Smooth muscle cell (in vitro differentiated cells): Measurements from ENCODE around the gene PITX2. TPM values are rescaled to one million over a fixed set of nuclear protein-coding genes. Genes with fewer than 3 reads are reported as not detected.

Experiments used
- DNase-seq: peaks from one replicate; lab custom pipeline; 2025; ENCODE audit not compliant: unreplicated experiment; lab: John Stamatoyannopoulos, UW
- H2AFZ ChIP-seq: fragments of 200-600 bp; sonication (generic); 2 replicates; pipeline ENCODE4 v1.6.0; 2016; ENCODE audit warnings: antibody characterized with exemption, low read depth, mild to moderate bottlenecking
- H3F3A ChIP-seq: fragments of 200-600 bp; sonication (generic); 2 replicates; pipeline ENCODE4 v1.6.0; 2017; ENCODE audit warnings: antibody characterized with exemption, low read depth
- H3K27ac ChIP-seq: fragments of 200-600 bp; sonication (generic); 2 replicates; pipeline ENCODE4 v1.5.1; 2016; ENCODE audit warnings: low read depth, mild to moderate bottlenecking
- H3K27me3 ChIP-seq: fragments of 200-600 bp; sonication (generic); 2 replicates; pipeline ENCODE4 v1.6.1; 2016; ENCODE audit warnings: low read depth, mild to moderate bottlenecking
- H3K36me3 ChIP-seq: fragments of 200-600 bp; sonication (generic); 2 replicates; pipeline ENCODE4 v1.5.1; 2016; ENCODE audit warnings: low read depth
- H3K4me1 ChIP-seq: fragments of 200-600 bp; sonication (generic); 2 replicates; pipeline ENCODE4 v1.5.1; 2016; ENCODE audit warnings: low read depth
- H3K4me2 ChIP-seq: fragments of 200-600 bp; sonication (generic); 2 replicates; pipeline ENCODE4 v1.6.0; 2016; ENCODE audit warnings: mild to moderate bottlenecking
- H3K4me3 ChIP-seq: fragments of 200-600 bp; sonication (generic); 2 replicates; pipeline ENCODE4 v1.5.1; 2016; ENCODE audit warnings: mild to moderate bottlenecking
- H3K79me2 ChIP-seq: fragments of 200-600 bp; sonication (generic); 2 replicates; pipeline ENCODE4 v1.6.0; 2016; ENCODE audit warnings: low read depth, mild to moderate bottlenecking
- H3K9ac ChIP-seq: fragments of 200-600 bp; sonication (generic); 2 replicates; pipeline ENCODE4 v1.6.0; 2016; ENCODE audit warnings: low read depth
- H3K9me3 ChIP-seq: fragments of 200-600 bp; sonication (generic); replicated peaks from 2 replicates; pipeline ENCODE4 v1.5.1; 2016; ENCODE audit warnings: low read depth
- H4K20me1 ChIP-seq: fragments of 200-600 bp; sonication (generic); 2 replicates; pipeline ENCODE4 v1.6.0; 2016; ENCODE audit warnings: low read depth
- CTCF ChIP-seq: fragments of 200-600 bp; sonication (generic); IDR thresholded peaks from 2 replicates; pipeline ENCODE4 v1.5.1; 2017; ENCODE audit warnings: borderline replicate concordance, mild to moderate bottlenecking, antibody characterized with exemption; ENCODE audit not compliant: insufficient read depth, poor library complexity, severe bottlenecking
- WGBS: methylation state at CpG from one replicate; pipeline ENCODE4 v1.1.7; 2016; ENCODE audit warnings: low lambda C conversion rate; 5-methylcytosine and 5-hydroxymethylcytosine counted together
- polyA plus RNA-seq: library from polyadenylated mRNA; unstranded; fragments of >200 nt; fragmentation: Nextera tagmentation; extraction: Ambion mirVana; gene quantifications from 2 replicates; pipeline ENCODE4 v1.2.1, GENCODE V29; 2016
- total RNA-seq: library from RNA; depleted of rRNA; stranded (reverse); fragments of >200 nt; gene quantifications from 2 replicates; pipeline ENCODE4 v1.2.3, GENCODE V29; 2014

PITX2 gene
- total and polyA plus RNA-seq, 2 experiments from 2014 or later, result 289 to 543 TPM

- Histone ChIP-seq H3K36me3 (no peaks in the 10 kb centered on the region), H3K27ac (peak overlapping the region; percentile 69), H3K9ac (no peak overlapping the region), H3K4me3 (no peak overlapping the region), H3K4me1 (peaks cover 9% of the 10 kb centered on the region), H3K4me2 (peak overlapping the region; percentile 75), H2AFZ (no peak overlapping the region), H3K9me3 (no peaks in the 10 kb centered on the region), H3F3A (peaks cover 16% of the 10 kb centered on the region), H4K20me1 (no peaks in the 10 kb centered on the region), H3K27me3 (no peaks in the 10 kb centered on the region), H3K79me2 (peaks cover 5% of the 10 kb centered on the region)
- DNase-seq, result no peak
- no peak for TF ChIP-seq CTCF
- WGBS, result 5% methylated on average over 2 of the region's 2 CpGs
Observed at GRCh38 chr4:110663738-110664444, 41.0 kb upstream of the PITX2 start.

GRCh38 chr4:110663206-110663605 is 40.3 kb upstream of the PITX2 start:
- DNase-seq, result no peak
- H3K27me3 ChIP-seq, result no peaks in the 10 kb centered on the region
- no peaks in the 10 kb centered on the region for H3K36me3 ChIP-seq
- TF ChIP-seq CTCF, result no peak
- H3K9me3 ChIP-seq, result no peaks in the 10 kb centered on the region
- H3K79me2 ChIP-seq, result peaks cover 5% of the 10 kb centered on the region
- H4K20me1 ChIP-seq, result no peaks in the 10 kb centered on the region
- peak overlapping the region; percentile 56 for H3K27ac ChIP-seq
- 89% methylated on average over 1 of the region's 1 CpG for WGBS
- H3K4me1 ChIP-seq, result peaks cover 4% of the 10 kb centered on the region
- peaks cover 16% of the 10 kb centered on the region for H3F3A ChIP-seq
- H2AFZ ChIP-seq, result no peak overlapping the region
- H3K9ac ChIP-seq, result no peak overlapping the region
- H3K4me2 ChIP-seq, result peak overlapping the region; percentile 75
- H3K4me3 ChIP-seq, result no peak overlapping the region

DNA sequence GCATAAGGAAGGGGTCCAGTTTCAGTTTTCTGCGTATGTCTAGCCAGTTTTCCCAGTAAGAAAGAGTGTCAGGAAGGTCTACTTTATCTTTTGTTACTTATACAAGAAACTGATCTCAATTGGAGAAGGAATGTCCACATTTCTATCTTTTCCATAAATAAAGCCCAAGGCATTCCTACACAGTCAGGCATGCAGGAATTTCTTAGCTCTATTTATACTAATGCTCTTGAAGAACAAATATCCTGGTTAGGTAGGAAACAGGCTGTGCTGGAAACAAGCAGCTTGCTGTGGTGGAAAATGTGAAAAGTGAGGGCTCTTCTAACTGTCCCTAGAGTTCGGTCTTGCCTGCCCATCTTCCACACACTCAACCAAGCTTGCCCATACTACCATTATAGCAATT is 37.9 kb upstream of the PITX2 start:
- TF ChIP-seq CTCF, result no peak
- Histone ChIP-seq H3K27me3 (no peaks in the 10 kb centered on the region), H3K4me2 (peak overlapping the region; percentile 28)

GRCh38 chr4:110654254-110654635 is 31.4 kb upstream of the PITX2 start:
- H3K4me2 ChIP-seq, result peak overlapping the region; percentile 67
- H3K9me3 ChIP-seq, result no peaks in the 10 kb centered on the region
- DNase-seq, result no peak

More for the DNA sequence above, 37.9 kb upstream of the PITX2 start:
- Histone ChIP-seq H2AFZ (no peak overlapping the region), H3K79me2 (no peaks in the 10 kb centered on the region), H3K4me3 (no peak overlapping the region), H3K36me3 (no peaks in the 10 kb centered on the region), H3K9ac (no peak overlapping the region), H3F3A (peaks cover 13% of the 10 kb centered on the region), H3K27ac (peak overlapping the region; percentile 28), H3K4me1 (peaks cover 4% of the 10 kb centered on the region), H3K9me3 (no peaks in the 10 kb centered on the region), H4K20me1 (no peaks in the 10 kb centered on the region)
- 73% methylated on average over 2 of the region's 2 CpGs for WGBS
- no peak for DNase-seq

More at GRCh38 chr4:110654254-110654635, 31.4 kb upstream of the PITX2 start:
- H3K4me3 ChIP-seq, result no peak overlapping the region
- H3K27me3 ChIP-seq, result no peaks in the 10 kb centered on the region
- H3K79me2 ChIP-seq, result no peaks in the 10 kb centered on the region
- no peak for TF ChIP-seq CTCF
- H2AFZ ChIP-seq, result no peak overlapping the region
- no peak overlapping the region for H3K9ac ChIP-seq
- no peaks in the 10 kb centered on the region for H3K4me1 ChIP-seq
- peaks cover 19% of the 10 kb centered on the region for H3F3A ChIP-seq
- H4K20me1 ChIP-seq, result no peaks in the 10 kb centered on the region
- peak overlapping the region; percentile 48 for H3K27ac ChIP-seq
- no peaks in the 10 kb centered on the region for H3K36me3 ChIP-seq
